ENCODE measurements around the gene ZNF462.

Gene ZNF462

GRCh38 chr9:107007402-107007801 lies 144.4 kb downstream of the ZNF462 start:
- no peak for DNase-seq (ENCODE audit: low read depth in 2 of 2)

GRCh38 chr9:107008011-107008410 lies 145.0 kb downstream of the ZNF462 start:
- DNase-seq (ENCODE audit: low read depth in 2 of 2) = no peak

DNA sequence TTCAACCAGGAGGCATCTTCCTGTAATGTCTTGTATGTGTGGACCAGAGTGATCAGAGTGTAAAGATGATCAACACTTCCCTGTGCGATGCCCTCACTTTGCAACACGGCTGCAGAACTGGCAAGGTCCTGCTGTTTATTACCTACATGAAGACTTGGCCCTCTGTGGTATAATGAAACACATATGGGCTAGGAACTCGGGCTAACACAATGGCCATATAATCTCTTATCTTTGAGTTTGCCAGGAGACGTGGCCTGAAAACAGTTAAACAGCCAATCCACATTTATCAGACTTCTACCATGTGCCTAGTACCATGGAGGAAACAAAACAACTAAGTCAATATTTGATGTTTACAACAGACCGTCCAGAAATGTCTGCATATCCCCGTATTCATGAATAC lies 145.5 kb downstream of the ZNF462 start:
- DNase-seq (ENCODE audit: low read depth in 2 of 2) = no peak

GRCh38 chr9:107016383-107016782 lies 153.4 kb downstream of the ZNF462 start:
- no peak for DNase-seq (ENCODE audit: low read depth in 2 of 2)

DNA sequence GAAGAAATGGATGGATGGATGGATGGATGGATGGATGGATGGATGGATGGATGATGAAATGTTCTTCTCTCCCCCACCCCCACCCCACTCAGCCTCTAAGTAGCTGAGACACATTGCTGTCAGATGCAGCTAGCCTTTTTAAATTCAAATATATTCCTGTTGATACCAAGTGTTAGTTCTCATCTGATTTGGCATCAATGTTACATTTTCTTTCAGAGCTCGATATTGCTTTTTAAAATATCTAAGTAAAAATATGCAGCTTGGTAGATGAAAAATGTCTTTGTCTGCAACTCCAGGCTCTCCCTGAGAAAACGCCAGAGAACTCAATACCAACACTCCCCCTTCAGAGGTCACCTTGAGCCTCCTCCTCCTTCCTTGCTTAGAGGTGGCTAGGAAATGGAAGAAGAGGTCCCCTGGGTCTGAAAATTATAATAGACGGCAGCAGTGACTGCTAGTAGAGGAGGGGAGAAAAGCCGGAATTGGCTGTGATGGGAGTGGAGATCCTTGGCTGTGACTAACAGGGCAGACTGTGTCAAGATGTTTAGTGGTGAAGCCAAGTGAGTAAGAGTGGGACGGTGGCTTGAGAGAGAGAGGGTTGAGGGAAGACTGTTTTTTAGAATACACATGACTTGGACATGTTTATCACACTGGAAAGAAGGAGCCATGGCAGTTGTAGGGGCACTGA lies 156.0 kb downstream of the ZNF462 start:
- no peak for DNase-seq (ENCODE audit: low read depth in 2 of 2)

- DNase-seq (ENCODE audit: low read depth in 2 of 2) = no peak
Measured at GRCh38 chr9:107020040-107020530, 157.1 kb downstream of the ZNF462 start.

GRCh38 chr9:107024193-107024592 lies 161.2 kb downstream of the ZNF462 start:
- DNase-seq (ENCODE audit: low read depth in 2 of 2) = no peak

- DNase-seq (ENCODE audit: low read depth in 2 of 2) = no peak
Measured at GRCh38 chr9:107025260-107026035, 162.5 kb downstream of the ZNF462 start.

DNA sequence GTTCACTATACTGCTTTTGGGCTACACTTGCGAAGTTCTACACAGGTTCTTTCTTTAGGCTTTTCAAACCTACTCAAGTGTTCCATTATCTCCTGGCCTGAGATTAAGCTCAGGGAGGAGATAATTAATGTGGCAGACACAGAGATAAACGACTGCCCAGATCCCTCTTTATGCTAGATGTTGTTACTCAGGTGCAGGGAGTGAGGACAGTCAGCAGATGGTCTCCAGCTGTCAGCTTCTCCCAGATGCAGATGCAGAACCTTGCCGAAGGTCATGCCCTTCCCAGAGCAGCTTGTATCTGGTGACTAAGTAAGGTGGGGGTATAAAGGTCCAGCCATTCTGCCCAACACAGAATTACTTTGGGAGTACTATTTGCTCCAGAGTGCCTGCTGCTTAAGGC lies 166.2 kb downstream of the ZNF462 start:
- DNase-seq (ENCODE audit: low read depth in 2 of 2) = no peak

GRCh38 chr9:107033966-107034365 lies 171.0 kb downstream of the ZNF462 start:
- DNase-seq (ENCODE audit: low read depth in 2 of 2) = no peak

GRCh38 chr9:107034831-107035230 lies 171.9 kb downstream of the ZNF462 start:
- DNase-seq (ENCODE audit: low read depth in 2 of 2) = no peak

DNA sequence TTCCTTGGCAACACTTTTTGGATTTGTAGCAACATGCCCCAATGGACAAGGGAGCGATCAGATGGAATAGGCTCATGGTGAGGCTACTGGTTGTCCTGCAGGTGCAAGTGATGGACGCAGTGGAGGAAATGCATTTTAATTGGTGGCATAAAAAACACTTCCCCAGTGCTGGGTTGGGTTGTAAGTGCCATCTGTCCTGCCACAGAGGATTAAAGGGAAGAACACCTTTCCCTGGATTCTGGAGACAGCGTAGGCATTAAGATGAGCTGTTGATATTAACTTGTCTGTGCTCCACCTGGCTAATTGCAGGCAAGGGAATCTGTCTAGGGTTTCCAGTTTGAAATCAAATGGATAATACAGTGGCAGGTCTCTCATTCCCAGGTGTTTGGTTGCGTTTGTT lies 173.4 kb downstream of the ZNF462 start:
- no peak for DNase-seq (ENCODE audit: low read depth in 2 of 2)

DNA sequence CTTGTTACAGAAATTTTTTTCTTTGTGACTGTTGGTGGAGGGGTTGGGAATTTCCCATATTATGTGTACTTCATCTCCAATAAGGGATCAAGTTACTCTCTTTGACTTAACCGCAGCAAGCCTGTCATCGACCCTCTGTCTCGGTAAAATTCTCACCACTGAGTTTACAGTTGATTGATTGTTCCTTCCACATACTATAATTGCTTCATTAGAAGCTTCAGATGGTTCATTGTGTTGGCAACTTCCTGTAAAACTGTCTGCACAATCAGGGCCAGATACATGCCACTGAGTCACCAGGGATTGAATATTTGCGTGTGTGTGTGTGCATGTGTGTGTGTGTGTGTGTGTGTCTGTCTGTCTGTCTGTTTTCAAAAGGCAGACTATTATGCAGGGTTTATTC lies 176.6 kb downstream of the ZNF462 start:
- DNase-seq (ENCODE audit: low read depth in 2 of 2) = no peak

DNA sequence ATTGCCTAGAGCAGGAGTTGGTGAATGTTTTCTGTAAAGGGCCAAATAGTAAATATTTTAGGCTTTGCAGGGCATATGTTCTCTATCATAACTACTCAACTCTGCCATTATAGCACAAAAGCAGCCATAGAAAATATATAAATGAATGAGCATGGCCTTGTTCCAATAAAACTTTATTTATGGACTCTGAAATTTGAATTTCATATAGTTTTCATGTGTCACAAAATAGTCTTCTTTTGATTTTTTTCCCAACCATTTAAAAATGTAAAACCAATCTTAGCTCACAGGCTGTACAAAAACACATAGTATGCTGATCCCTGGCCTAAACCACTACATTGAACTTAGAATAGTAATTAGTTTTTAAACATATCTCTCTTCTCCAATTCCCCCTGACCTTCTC lies 179.6 kb downstream of the ZNF462 start:
- no peak for DNase-seq (ENCODE audit: low read depth in 2 of 2)

GRCh38 chr9:107043886-107044285 lies 180.9 kb downstream of the ZNF462 start:
- no peak for DNase-seq (ENCODE audit: low read depth in 2 of 2)

- no peak for DNase-seq (ENCODE audit: low read depth in 2 of 2)
Measured at GRCh38 chr9:107044872-107045271, 181.9 kb downstream of the ZNF462 start.

GRCh38 chr9:107046692-107047091 lies 183.7 kb downstream of the ZNF462 start:
- DNase-seq (ENCODE audit: low read depth in 2 of 2) = no peak

DNA sequence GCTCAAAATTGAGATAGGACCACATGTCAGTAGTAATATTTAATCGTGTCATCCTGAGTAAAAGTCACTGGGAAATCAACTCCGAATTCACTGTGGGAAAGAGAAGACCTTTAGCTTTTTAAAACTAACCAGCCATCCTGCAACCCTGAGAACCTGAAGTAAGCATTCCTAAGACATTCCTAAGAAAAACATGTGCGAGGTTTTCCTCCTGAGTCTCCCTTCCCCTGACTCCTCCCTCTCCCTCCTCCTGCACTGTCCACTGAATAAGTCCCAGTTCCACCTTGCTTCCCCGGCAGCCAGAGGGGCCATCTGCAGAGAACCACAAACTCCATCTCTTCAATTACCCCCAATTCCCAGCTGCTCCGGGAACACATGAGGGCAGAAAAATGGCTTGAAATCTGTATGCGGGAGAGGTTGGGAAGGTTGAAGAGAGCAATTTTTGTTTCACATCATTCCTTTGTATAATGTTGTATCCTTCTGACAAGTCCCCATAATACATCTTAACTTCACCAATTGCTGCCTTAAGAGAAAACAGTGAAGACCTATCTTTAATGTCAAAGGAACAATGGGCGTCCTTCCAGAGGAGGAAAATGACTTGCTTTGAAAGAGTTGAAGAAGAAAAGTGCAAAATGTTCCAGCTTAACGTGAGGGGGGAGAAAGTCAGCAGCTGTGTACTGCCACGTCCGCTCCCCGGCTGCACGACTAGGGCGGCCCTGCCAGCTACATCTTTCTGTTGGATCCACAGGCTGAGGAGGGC lies 186.3 kb downstream of the ZNF462 start:
- DNase-seq (ENCODE audit: low read depth in 2 of 2) = no peak

DNA sequence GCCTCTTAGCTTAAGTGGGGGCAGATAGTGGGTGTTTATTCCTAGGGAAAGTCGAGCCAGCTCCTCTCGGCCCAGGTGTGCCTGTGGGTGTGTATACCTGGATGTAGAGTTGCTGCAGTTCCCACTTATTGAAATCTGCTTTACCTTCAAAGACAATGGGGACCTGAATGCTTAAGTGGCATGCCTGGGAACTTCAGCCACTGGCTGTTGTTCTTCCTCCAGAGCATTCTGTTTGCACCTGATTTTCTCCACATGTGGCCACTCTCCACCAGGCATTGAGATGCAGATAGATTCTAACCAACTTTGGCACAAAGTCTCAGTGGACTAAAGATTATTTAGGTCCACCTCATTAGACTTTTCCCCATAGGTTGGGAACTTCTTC lies 186.8 kb downstream of the ZNF462 start:
- DNase-seq (ENCODE audit: low read depth in 2 of 2) = no peak

DNA sequence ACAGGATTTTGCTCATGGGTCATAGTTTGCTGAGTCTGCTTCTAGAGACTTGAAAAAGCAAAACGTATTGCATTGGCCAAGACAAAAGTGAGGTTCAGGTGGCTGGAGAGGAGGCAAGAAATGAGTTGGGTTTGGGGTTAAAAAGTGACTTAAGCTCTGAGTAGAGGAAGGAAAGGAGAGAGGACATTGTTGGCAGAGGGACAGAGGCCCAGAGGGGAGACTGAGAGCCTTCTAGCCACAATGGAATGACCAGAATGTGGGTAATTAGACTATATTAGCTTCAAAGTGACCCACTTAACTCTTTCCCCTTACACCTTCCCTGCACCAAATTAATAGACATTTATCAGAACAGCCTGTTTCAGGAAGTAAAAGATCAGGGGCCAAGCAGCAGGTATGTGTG lies 188.4 kb downstream of the ZNF462 start:
- no peak for DNase-seq (ENCODE audit: low read depth in 2 of 2)

- DNase-seq (ENCODE audit: low read depth in 2 of 2) = no peak
Measured at GRCh38 chr9:107054146-107054545, 191.2 kb downstream of the ZNF462 start.

DNA sequence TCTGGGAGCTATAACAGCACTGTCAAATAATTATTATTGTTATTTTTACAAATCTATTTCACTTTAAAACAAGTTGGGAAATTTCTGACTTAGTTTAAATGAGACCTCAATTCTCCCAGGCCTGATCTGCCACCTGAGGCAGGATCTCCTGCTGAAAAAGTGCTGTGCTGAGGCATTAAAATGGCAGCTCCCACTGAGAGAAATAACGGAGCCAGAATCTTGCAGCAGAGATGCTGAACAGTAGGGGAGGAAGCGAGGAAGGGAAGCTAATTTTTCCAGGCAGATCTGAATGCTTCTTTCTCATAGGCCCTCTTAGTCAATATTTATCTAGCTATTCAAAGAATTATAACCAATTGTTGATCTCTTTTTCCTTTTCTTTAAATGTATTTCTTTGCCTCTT lies 196.3 kb downstream of the ZNF462 start:
- DNase-seq (ENCODE audit: low read depth in 2 of 2) = no peak

DNA sequence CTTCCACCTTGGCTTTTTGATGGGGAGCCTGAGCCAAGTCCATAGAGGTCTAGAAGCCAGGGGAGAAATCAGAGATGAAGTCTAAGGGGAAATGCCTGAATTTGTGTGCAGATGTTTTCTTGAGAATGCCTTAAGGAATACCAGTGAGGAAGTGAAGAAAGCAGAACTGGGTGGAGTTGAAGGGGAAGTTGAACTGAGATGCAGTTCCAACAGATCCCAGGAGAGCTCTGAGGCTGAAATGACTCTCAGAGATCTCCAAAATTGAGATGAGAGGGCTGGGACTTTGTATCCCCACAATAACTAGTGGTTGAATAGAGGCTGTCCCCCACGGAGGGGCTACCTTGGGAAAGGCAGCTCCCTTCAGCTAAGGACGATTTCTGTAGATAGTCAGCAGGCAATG lies 197.1 kb downstream of the ZNF462 start:
- DNase-seq (ENCODE audit: low read depth in 2 of 2) = no peak
